ENCODE results near the gene KMT2B. TPM values are rescaled to one million over a fixed set of nuclear protein-coding genes. Genes with fewer than 3 reads are reported as not detected.
"Not testable (repeated sequence)": the region's sequence is repeated elsewhere in the genome, so short reads cannot be mapped to it uniquely, and the experiment has no call there.

Gene KMT2B
- total RNA-seq, 1 donor from 2014 or later, result 72.8 TPM

GRCh38 chr19:35724132-35724531 lies 6.3 kb downstream of the KMT2B start:
- intact Hi-C loops (cut with micrococcal nuclease), result not testable (repeated sequence)

DNA sequence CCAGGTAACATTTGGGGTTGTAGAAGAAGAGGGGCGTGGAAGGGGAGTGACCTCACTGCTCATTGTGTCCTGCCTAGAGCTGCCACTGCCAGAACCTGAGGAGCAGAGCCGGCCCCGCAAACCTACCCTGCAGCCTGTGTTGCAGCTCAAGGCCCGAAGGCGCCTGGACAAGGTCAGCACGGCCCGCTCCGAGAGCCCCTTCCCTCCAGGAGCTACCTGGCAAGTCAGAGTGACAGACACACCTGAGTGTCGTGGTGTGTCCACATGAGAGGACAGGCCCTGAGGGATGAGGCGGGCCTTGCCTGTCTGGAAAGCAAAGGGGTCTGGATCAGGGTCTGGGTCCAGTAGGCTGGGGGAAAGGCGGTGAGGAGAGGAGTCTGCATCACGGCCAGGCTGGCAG lies 6.8 kb downstream of the KMT2B start:
- intact Hi-C loops (cut with micrococcal nuclease), result no loop called here

- intact Hi-C loops (cut with micrococcal nuclease), result no loop called here
Observed at GRCh38 chr19:35725216-35725861, 7.5 kb downstream of the KMT2B start.

DNA sequence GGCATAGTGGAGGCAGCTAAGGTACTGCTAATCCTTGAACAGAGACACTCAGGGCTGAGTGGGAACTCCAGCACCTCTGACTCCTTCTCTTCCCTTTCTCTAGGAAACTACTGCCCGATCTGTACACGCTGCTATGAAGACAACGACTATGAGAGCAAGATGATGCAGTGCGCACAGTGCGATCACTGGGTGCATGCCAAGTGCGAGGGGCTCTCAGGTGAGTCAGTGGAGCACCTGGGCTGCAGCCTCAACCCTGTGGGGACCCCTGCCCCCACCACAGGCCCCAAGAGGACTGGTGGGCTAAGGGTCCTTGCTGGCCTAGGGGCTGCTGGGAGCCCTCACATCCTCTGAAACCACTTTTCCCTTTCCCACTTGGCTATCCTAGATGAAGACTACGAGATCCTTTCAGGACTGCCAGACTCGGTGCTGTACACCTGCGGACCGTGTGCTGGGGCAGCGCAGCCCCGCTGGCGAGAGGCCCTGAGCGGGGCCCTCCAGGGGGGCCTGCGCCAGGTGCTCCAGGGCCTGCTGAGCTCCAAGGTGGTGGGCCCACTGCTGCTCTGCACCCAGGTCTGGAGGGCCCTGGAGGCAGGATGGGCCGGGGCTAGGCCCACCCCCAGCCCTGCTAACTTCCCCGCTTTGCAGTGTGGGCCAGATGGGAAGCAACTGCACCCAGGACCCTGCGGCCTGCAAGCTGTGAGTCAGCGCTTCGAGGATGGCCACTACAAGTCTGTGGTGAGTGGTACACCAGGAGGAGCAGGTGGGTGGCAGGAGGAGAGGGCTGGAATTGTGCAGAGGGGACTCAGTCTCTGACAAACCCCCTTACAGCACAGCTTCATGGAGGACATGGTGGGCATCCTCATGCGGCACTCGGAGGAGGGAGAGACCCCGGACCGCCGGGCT lies 9.5 kb downstream of the KMT2B start:
- intact Hi-C loops (cut with micrococcal nuclease), result no loop called here

DNA sequence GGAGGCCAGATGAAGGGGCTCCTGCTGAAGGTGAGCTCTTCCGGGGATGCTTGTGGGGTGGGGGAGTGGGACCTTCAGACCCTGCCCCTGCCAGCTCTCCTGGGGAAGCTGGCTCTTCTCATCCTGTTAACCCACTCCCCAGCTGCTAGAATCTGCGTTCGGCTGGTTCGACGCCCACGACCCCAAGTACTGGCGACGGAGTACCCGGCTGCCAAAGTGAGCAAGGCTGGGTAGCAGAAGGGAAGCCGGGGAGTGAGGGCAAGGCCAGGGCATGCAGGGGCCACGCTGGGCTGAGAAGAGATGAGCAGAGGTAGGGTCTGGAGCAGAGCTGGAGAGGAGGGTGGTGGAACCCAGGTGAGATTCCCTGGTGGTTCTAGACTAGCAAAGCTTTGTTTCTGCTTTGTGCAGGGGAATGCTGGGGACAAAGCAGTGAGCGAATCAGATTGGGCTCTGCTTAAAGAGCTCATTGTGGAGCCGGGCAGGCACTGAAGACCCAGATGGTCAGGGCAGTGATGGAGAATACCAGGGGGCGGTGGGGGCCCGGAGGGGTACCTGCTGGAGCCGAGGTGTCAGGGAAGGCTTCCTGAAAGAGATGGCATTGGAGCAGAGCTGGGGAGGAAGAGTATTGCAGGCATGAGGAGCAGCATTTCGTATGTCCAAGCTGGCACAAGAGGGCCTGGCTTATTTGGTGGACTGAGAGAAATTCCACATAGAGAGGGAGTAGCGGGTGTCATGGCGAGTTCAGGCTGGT lies 10.3 kb downstream of the KMT2B start:
- intact Hi-C loops (cut with micrococcal nuclease), result no loop called here

DNA sequence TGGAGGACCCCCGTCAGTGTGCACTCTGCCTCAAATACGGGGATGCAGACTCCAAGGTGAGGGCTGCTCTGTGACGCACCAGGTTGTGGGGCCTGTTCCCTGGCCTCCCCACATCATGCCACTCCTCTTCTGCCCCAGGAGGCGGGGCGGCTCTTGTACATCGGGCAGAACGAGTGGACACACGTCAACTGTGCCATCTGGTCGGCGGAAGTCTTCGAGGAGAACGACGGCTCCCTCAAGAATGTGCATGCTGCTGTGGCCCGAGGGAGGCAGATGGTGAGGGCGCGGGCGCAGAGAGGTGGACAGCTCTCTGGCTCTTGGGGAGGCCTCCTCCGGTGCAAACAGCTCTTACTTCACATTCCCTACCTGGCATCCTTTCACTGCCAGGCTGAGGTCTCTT lies 11.2 kb downstream of the KMT2B start:
- intact Hi-C loops (cut with micrococcal nuclease), result no loop called here

DNA sequence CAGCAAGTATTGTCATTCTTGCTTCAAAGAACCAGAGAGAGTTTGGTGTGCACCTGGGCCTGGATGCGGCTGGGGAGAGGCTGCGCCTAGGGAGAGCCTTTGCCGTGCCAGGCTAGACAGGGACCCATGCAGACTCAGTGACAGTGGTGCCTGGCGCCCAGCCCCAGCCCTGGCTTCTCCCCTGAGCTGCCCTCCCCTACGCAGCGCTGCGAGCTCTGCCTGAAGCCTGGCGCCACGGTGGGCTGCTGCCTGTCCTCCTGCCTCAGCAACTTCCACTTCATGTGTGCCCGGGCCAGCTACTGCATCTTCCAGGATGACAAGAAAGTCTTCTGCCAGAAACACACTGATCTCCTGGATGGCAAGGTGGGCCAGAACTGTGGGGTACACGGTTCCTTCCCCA lies 12.0 kb downstream of the KMT2B start:
- intact Hi-C loops (cut with micrococcal nuclease), result no loop called here

GRCh38 chr19:35730326-35730725 lies 12.5 kb downstream of the KMT2B start:
- intact Hi-C loops (cut with micrococcal nuclease), result no loop called here

GRCh38 chr19:35731353-35731752 lies 13.6 kb downstream of the KMT2B start:
- intact Hi-C loops (cut with micrococcal nuclease), result no loop called here

- intact Hi-C loops (cut with micrococcal nuclease), result no loop called here
Observed at GRCh38 chr19:35731779-35732405, 14.1 kb downstream of the KMT2B start.

- intact Hi-C loops (cut with micrococcal nuclease), result no loop called here
Observed at GRCh38 chr19:35732540-35733179, 14.9 kb downstream of the KMT2B start.

DNA sequence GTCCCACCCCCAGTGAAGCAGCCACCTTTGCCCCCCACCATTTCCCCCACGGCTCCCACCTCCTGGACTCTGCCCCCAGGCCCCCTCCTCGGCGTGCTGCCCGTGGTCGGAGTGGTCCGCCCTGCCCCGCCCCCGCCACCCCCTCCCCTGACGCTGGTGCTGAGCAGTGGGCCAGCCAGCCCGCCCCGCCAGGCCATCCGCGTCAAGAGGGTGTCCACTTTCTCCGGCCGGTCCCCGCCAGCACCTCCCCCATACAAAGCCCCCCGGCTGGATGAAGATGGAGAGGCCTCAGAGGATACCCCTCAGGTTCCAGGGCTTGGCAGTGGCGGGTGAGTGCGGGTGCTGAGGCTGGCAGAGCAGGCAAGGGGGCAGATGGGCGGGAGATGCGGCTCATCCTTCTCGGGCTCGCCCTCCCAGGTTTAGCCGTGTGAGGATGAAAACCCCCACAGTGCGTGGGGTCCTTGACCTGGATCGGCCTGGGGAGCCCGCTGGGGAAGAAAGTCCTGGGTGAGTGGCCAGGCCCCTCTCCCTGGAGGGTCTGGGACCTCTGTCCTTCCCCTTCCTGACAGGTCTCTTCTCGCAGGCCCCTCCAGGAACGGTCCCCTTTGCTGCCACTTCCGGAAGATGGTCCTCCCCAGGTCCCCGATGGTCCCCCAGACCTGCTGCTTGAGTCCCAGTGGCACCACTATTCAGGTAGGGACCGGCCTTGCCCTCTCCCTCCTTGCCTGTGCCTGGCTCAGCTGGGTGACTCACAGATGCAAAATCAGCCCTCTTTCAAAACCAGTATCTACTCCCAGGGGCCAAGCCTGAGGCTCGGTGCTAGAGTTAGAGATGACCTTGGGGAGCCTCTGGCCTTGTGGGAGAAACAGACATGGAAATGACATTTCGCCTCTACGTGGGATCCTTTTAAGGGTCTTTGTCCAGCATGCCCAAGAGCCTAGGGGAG lies 15.7 kb downstream of the KMT2B start:
- intact Hi-C loops (cut with micrococcal nuclease), result no loop called here

- intact Hi-C loops (cut with micrococcal nuclease), result no loop called here
Observed at GRCh38 chr19:35734273-35734672, 16.5 kb downstream of the KMT2B start.

DNA sequence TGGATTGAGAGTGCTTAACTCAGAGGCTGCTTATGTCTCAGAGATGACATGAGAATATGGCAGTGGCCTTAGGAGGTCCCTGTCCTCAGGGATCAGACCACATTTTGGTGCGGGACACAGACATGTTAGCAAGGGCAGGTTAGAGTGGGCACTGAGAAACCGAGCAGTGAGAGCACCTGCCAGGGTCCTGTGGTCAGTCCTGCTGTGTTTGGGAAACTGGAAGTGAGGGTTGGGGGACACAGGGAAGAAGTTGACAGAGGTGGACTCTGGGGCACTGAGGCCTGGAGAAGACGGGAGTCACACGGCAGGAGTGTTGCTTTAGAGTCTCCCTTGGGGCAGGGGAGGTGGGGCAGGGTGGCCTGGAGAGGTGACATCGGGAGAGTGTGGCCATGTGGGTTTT lies 17.1 kb downstream of the KMT2B start:
- intact Hi-C loops (cut with micrococcal nuclease), result no loop called here

DNA sequence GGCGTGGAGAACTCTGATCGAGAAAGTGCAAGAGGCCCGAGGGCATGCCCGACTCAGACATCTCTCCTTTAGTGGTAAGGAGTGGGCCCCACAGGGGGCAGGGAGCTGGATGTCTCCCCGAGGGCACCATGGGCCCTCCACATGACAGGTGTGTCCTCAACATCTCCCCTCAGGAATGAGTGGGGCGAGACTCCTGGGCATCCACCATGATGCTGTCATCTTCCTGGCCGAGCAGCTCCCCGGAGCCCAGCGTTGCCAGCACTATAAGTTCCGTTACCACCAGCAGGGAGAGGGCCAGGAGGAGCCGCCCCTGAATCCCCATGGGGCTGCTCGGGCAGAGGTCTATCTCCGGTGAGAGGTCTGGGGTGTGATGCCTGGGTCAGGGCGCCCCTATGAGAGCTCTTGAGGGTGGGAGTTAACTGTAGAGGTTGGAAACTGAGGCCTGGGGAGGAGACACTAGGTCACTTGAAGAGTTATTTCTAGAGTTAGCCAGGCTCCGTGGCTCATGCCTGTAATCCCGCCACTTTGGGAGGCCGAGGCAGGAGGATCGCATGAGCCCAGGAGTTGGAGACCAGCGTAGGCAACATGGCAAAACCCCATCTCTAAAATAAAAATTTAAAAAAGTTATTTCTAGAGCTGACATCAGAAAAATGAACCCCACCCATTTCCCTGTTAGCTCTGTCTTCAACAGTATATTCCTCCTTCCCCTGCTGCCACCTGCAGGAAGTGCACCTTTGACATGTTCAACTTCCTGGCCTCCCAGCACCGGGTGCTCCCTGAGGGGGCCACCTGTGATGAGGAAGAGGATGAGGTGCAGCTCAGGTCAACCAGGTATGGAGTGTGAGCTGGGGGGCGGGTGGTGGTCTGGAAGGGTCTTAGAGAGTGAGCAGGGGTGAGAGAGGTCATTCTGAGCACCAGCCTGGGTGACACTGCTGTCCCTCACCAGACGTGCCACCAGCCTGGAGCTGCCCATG lies 19.4 kb downstream of the KMT2B start:
- intact Hi-C loops (cut with micrococcal nuclease), result no loop called here

GRCh38 chr19:35738021-35738886 lies 20.5 kb downstream of the KMT2B start:
- intact Hi-C loops (cut with micrococcal nuclease), result no loop called here

DNA sequence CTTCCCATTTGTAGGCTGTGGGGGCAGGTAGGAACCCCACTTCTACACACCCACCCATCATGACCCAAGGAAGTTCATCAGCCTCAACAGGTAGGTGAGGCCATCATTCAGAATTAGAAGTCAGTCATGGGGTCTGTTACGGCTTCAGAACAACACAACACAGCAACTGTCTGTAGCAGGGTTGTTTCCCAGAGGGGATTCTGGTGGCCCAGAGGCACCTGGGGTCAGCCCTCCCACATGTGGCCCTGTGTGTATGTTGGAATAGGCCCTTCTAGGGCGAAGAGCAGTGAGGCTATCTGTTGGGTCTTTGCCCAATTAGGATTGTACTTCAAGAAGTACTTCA lies 21.1 kb downstream of the KMT2B start:
- intact Hi-C loops (cut with micrococcal nuclease), result no loop called here
